Natural killer cell (primary cell): ENCODE measurements around the gene WARS2. TPM values are rescaled to one million over a fixed set of nuclear protein-coding genes. Genes with fewer than 3 reads are reported as not detected.
"Not testable (repeated sequence)": the region's sequence is repeated elsewhere in the genome, so short reads cannot be mapped to it uniquely, and the experiment has no call there.

Experiments used
- ATAC-seq, 3 donors: fragments of 150-1000 bp in 2 of 3; fragments of 200-7000 bp in 1 of 3; cut with Tn5 transposase; 1 replicate in 1 of 3; 2 replicates in 2 of 3; pipeline ENCODE4 v1.10.0; 2021; ENCODE audit warnings: mild to moderate bottlenecking in 2 of 3, moderate library complexity in 2 of 3
- DNase-seq, 2 donors: peaks; one replicate each; pipeline versions ENCODE4 v3.0.0 to v3.0.0-alpha.2; 2013 to 2021; ENCODE audit warnings: mixed read lengths in 1 of 2
- H3K27ac ChIP-seq: one replicate; pipeline ENCODE4 v1.5.1; 2013; ENCODE audit warnings: mild to moderate bottlenecking, low read length
- H3K27me3 ChIP-seq: one replicate; pipeline ENCODE4 v1.6.1; 2013; ENCODE audit warnings: low read length; ENCODE audit not compliant: control insufficient read depth, insufficient read depth
- H3K36me3 ChIP-seq: one replicate; pipeline ENCODE4 v1.6.1; 2013; ENCODE audit warnings: low read length; ENCODE audit not compliant: control insufficient read depth, insufficient read depth
- H3K4me1 ChIP-seq: one replicate; pipeline ENCODE4 v1.6.1; 2013; ENCODE audit warnings: low read length; ENCODE audit not compliant: control insufficient read depth, insufficient read depth
- H3K4me3 ChIP-seq: one replicate; pipeline ENCODE4 v1.5.1; 2013; ENCODE audit warnings: low read length
- H3K9me3 ChIP-seq: one replicate; pipeline ENCODE4 v1.6.1; 2013; ENCODE audit warnings: low read length; ENCODE audit not compliant: control insufficient read depth, insufficient read depth
- H3K27ac Mint-ChIP-seq, 2 donors: one replicate each; pipeline ENCODE4 v1.8.0; 2022; ENCODE audit warnings: mild to moderate bottlenecking in 2 of 2, mixed read lengths in 2 of 2, moderate library complexity in 1 of 2
- H3K27me3 Mint-ChIP-seq, 2 donors: one replicate each; pipeline ENCODE4 v1.8.0; 2022; ENCODE audit warnings: low read depth in 2 of 2, mixed read lengths in 2 of 2
- H3K36me3 Mint-ChIP-seq: one replicate; pipeline ENCODE4 v1.8.0; 2022; ENCODE audit warnings: mixed read lengths
- H3K4me1 Mint-ChIP-seq, 2 donors: one replicate each; pipeline ENCODE4 v1.8.0; 2022; ENCODE audit warnings: mixed read lengths in 2 of 2
- H3K4me3 Mint-ChIP-seq: one replicate; pipeline ENCODE4 v1.8.0; 2022; ENCODE audit warnings: mild to moderate bottlenecking, moderate library complexity, mixed read lengths
- H3K9me3 Mint-ChIP-seq, 2 donors: one replicate each; pipeline ENCODE4 v1.8.0; 2022; ENCODE audit warnings: mixed read lengths in 2 of 2
- CTCF ChIP-seq: fragments of 200-600 bp; IDR thresholded peaks from one replicate; pipeline ENCODE4 v1.8.0; 2022; ENCODE audit warnings: antibody characterized with exemption
- WGBS: methylation state at CpG from one replicate; pipeline ENCODE4 v1.1.7; 2013; ENCODE audit warnings: missing lambda C conversion rate; ENCODE audit not compliant: insufficient coverage; 5-methylcytosine and 5-hydroxymethylcytosine counted together
- intact Hi-C: fragments of 100-400 bp; cut with micrococcal nuclease; formaldehyde crosslinking; loops from one replicate; pipeline ENCODE4 v1.14.2; 2022
- total RNA-seq, 4 donors: library from RNA; stranded (reverse); fragments of 120-200 nt in 1 of 4; gene quantifications; one replicate each; pipeline versions ENCODE4 v1.2.3 to v1.2.4, GENCODE V29; 2013 to 2022

The WARS2 gene
- total RNA-seq, 3 donors from 2014 or later (not counting 1 experiment from before 2014, with no cell fraction given): 24.3 to 46.3 (median 41.0) TPM

GRCh38 chr1:119171381-119172010 is 31.0 kb upstream of the WARS2 start:
- H3K27ac Mint-ChIP-seq, H3K27me3 ChIP-seq, H3K27me3 Mint-ChIP-seq, H3K9me3 ChIP-seq, intact Hi-C loops, H3K36me3 ChIP-seq, H3K4me1 ChIP-seq, H3K4me3 ChIP-seq, ATAC-seq, H3K9me3 Mint-ChIP-seq, DNase-seq, H3K4me1 Mint-ChIP-seq, H3K4me3 Mint-ChIP-seq, H3K27ac ChIP-seq: not testable (repeated sequence)
- peaks cover 11% of the 10 kb centered on the region for H3K36me3 Mint-ChIP-seq
- 95% methylated on average over 34 of the region's 34 CpGs for WGBS

GRCh38 chr1:119163396-119163795 is 22.9 kb upstream of the WARS2 start:
- Histone ChIP-seq H3K27me3 (no peaks in the 10 kb centered on the region), H3K4me1 (no peaks in the 10 kb centered on the region), H3K36me3 (peaks cover 29% of the 10 kb centered on the region), H3K27ac (no peak overlapping the region), H3K9me3 (no peaks in the 10 kb centered on the region), H3K4me3 (no peak overlapping the region)
- Mint-ChIP-seq H3K4me1 (no peaks in the 10 kb centered on the region), H3K9me3 (no peaks in the 10 kb centered on the region), H3K27ac (no peak overlapping the region), H3K27me3 (no peaks in the 10 kb centered on the region), H3K36me3 (no peaks in the 10 kb centered on the region), H3K4me3 (no peak overlapping the region)
- no peak for TF ChIP-seq CTCF
- intact Hi-C loops: no loop called here
- ATAC-seq (no peak), DNase-seq (no peak)
- WGBS: 89% methylated on average over 1 of the region's 2 CpGs

- H3K27ac Mint-ChIP-seq: no peak overlapping the region
- H3K36me3 Mint-ChIP-seq: no peaks in the 10 kb centered on the region
- Histone ChIP-seq H3K9me3 (no peaks in the 10 kb centered on the region), H3K4me3 (no peak overlapping the region), H3K4me1 (no peaks in the 10 kb centered on the region), H3K36me3 (peaks cover 34% of the 10 kb centered on the region), H3K27ac (no peak overlapping the region), H3K27me3 (no peaks in the 10 kb centered on the region)
- H3K27me3 Mint-ChIP-seq: no peaks in the 10 kb centered on the region
- no peak overlapping the region for H3K4me3 Mint-ChIP-seq
- ATAC-seq: no peak
- H3K4me1 Mint-ChIP-seq: no peaks in the 10 kb centered on the region
- TF ChIP-seq CTCF: no peak
- intact Hi-C loops: no loop called here
- DNase-seq: no peak
- 95% methylated on average over 3 of the region's 4 CpGs for WGBS
- H3K9me3 Mint-ChIP-seq: no peaks in the 10 kb centered on the region
These were observed 20.4 kb upstream of the WARS2 start for GRCh38 chr1:119160866-119161265.

- Histone ChIP-seq H3K4me3 (no peak overlapping the region), H3K9me3 (no peaks in the 10 kb centered on the region), H3K36me3 (peaks cover 34% of the 10 kb centered on the region), H3K27ac (no peak overlapping the region), H3K4me1 (no peaks in the 10 kb centered on the region), H3K27me3 (no peaks in the 10 kb centered on the region)
- Mint-ChIP-seq H3K4me1 (no peaks in the 10 kb centered on the region), H3K4me3 (no peak overlapping the region), H3K9me3 (no peaks in the 10 kb centered on the region), H3K36me3 (no peaks in the 10 kb centered on the region), H3K27me3 (no peaks in the 10 kb centered on the region), H3K27ac (no peak overlapping the region)
- WGBS: 97% methylated on average over 2 of the region's 2 CpGs
- no peak for ATAC-seq
- intact Hi-C loops: no loop called here
- DNase-seq: no peak
- TF ChIP-seq CTCF: no peak
These were observed 20.0 kb upstream of the WARS2 start for GRCh38 chr1:119160409-119160808.
